Fibroblast of lung (primary cell): Measurements from ENCODE around the gene DTD1. TPM values are rescaled to one million over a fixed set of nuclear protein-coding genes. Genes with fewer than 3 reads are reported as not detected.

Experiments used
- DNase-seq, 2 donors: peaks; one replicate each; pipeline versions ENCODE4 v3.0.0 to v3.0.0-alpha.2; 2010; ENCODE audit warnings: low read depth in 2 of 2
- H2AFZ ChIP-seq: 2 replicates; pipeline ENCODE4 v1.5.1; 2012; ENCODE audit warnings: low read length, control low read depth, inconsistent platforms
- H3K27ac ChIP-seq: 2 replicates; pipeline ENCODE4 v1.5.1; 2011; ENCODE audit warnings: low read length, control low read depth; ENCODE audit not compliant: insufficient read depth
- H3K27me3 ChIP-seq: 2 replicates; pipeline ENCODE4 v1.5.1; 2011; ENCODE audit warnings: mild to moderate bottlenecking, low read length; ENCODE audit not compliant: control insufficient read depth, insufficient read depth
- H3K36me3 ChIP-seq: 2 replicates; pipeline ENCODE4 v1.5.1; 2011; ENCODE audit warnings: low read length; ENCODE audit not compliant: control insufficient read depth, insufficient read depth
- H3K4me1 ChIP-seq: 2 replicates; pipeline ENCODE4 v1.5.1; 2011; ENCODE audit warnings: low read length; ENCODE audit not compliant: control insufficient read depth, insufficient read depth; ENCODE audit errors: extremely low read depth
- H3K4me2 ChIP-seq: 2 replicates; pipeline ENCODE4 v1.5.1; 2011; ENCODE audit warnings: low read length, control low read depth; ENCODE audit not compliant: insufficient read depth; ENCODE audit errors: extremely low read depth
- H3K4me3 ChIP-seq, 4 experiments: fragments of 200-600 bp in 1 of 4; sonication (generic) in 1 of 4; replicated peaks in 1 of 4; 2 replicates each; pipeline ENCODE4 v1.5.1; 2011 to 2016; ENCODE audit warnings: low read length in 4 of 4, low read depth in 3 of 4, mild to moderate bottlenecking in 3 of 4, control low read depth in 2 of 4, inconsistent platforms in 1 of 4, mixed read lengths in 1 of 4; ENCODE audit not compliant: insufficient read depth in 1 of 4; ENCODE audit errors: control extremely low read depth in 1 of 4
- H3K79me2 ChIP-seq: 2 replicates; pipeline ENCODE4 v1.5.1; 2012; ENCODE audit warnings: mild to moderate bottlenecking, low read length, inconsistent platforms; ENCODE audit not compliant: control insufficient read depth, insufficient read depth
- H3K9ac ChIP-seq: 2 replicates; pipeline ENCODE4 v1.5.1; 2011; ENCODE audit warnings: mild to moderate bottlenecking, low read length, control low read depth; ENCODE audit not compliant: insufficient read depth
- H3K9me3 ChIP-seq: 2 replicates; pipeline ENCODE4 v1.5.1; 2012; ENCODE audit warnings: low read depth, low read length; ENCODE audit not compliant: control insufficient read depth, insufficient read depth
- H4K20me1 ChIP-seq: 2 replicates; pipeline ENCODE4 v1.5.1; 2011; ENCODE audit warnings: low read length; ENCODE audit not compliant: control insufficient read depth, insufficient read depth; ENCODE audit errors: extremely low read depth
- CTCF ChIP-seq, 2 donors: IDR thresholded peaks in 1 of 2; conservative IDR thresholded peaks in 1 of 2; 1 replicate in 1 of 2; 2 replicates in 1 of 2; pipeline ENCODE4 v1.5.1; 2011 to 2012; ENCODE audit warnings: low read length in 2 of 2, control low read depth in 1 of 2, inconsistent platforms in 1 of 2, low read depth in 1 of 2, mild to moderate bottlenecking in 1 of 2
- EZH2 ChIP-seq: IDR thresholded peaks from 2 replicates; pipeline ENCODE4 v1.5.1; 2012; ENCODE audit warnings: low read length, control low read depth, mild to moderate bottlenecking; ENCODE audit errors: missing control alignments
- polyA plus RNA-seq, 2 donors: library from polyadenylated mRNA; depleted of rRNA in 1 of 2; stranded (reverse) in 1 of 2; unstranded in 1 of 2; fragments of >200 nt; gene quantifications; 2 replicates each; pipeline ENCODE4 v1.2.1, GENCODE V29; 2011 to 2012; ENCODE audit warnings: missing spikeins in 1 of 2
- total RNA-seq: library from RNA; depleted of rRNA; stranded (reverse); fragments of >200 nt; gene quantifications from 2 replicates; pipeline ENCODE4 v1.2.1, GENCODE V29; 2014

The DTD1 gene
- total and polyA plus RNA-seq, 2 donors (not counting 1 experiment from before 2014, with no cell fraction given), result 60.8 to 71.0 TPM

GRCh38 chr20:18666803-18667415 lies 79.1 kb downstream of the DTD1 start:
- no peak overlapping the region for H3K9ac ChIP-seq
- H4K20me1 ChIP-seq, result no peaks in the 10 kb centered on the region
- no peak for TF ChIP-seq EZH2
- TF ChIP-seq CTCF (conservative IDR thresholded peaks at IDR 0.05 in 1 of 2, IDR thresholded peaks at IDR 0.05 in 1 of 2; ENCODE audit: low read depth in 1 of 2, low read length in 2 of 2), result no peak
- no peaks in the 10 kb centered on the region for H3K9me3 ChIP-seq
- no peak overlapping the region for H3K27ac ChIP-seq
- no peak for DNase-seq
- H3K4me1 ChIP-seq, result no peaks in the 10 kb centered on the region
- no peak overlapping the region for H3K4me2 ChIP-seq
- H3K36me3 ChIP-seq, result no peaks in the 10 kb centered on the region
- H3K4me3 ChIP-seq, result no peak overlapping the region
- H3K79me2 ChIP-seq, result no peaks in the 10 kb centered on the region
- H2AFZ ChIP-seq, result no peak overlapping the region
- H3K27me3 ChIP-seq, result no peaks in the 10 kb centered on the region

- H3K4me2 ChIP-seq, result no peak overlapping the region
- no peaks in the 10 kb centered on the region for H3K4me1 ChIP-seq
- H3K27me3 ChIP-seq, result no peaks in the 10 kb centered on the region
- no peaks in the 10 kb centered on the region for H4K20me1 ChIP-seq
- no peak overlapping the region for H3K9ac ChIP-seq
- H3K27ac ChIP-seq, result no peak overlapping the region
- H3K9me3 ChIP-seq, result no peaks in the 10 kb centered on the region
- no peaks in the 10 kb centered on the region for H3K79me2 ChIP-seq
- peak in 1 of 2 donors; percentile 15 for DNase-seq
- no peak overlapping the region for H2AFZ ChIP-seq
- H3K36me3 ChIP-seq, result no peaks in the 10 kb centered on the region
- TF ChIP-seq EZH2 (no peak), CTCF (conservative IDR thresholded peaks at IDR 0.05 in 1 of 2, IDR thresholded peaks at IDR 0.05 in 1 of 2; ENCODE audit: low read depth in 1 of 2, low read length in 2 of 2) (no peak)
- no peak overlapping the region for H3K4me3 ChIP-seq
Observed at GRCh38 chr20:18669241-18670019, 81.6 kb downstream of the DTD1 start.

GRCh38 chr20:18671203-18671710 lies 83.4 kb downstream of the DTD1 start:
- TF ChIP-seq EZH2, result no peak
- TF ChIP-seq CTCF (conservative IDR thresholded peaks at IDR 0.05 in 1 of 2, IDR thresholded peaks at IDR 0.05 in 1 of 2; ENCODE audit: low read depth in 1 of 2, low read length in 2 of 2), result no peak
- Histone ChIP-seq H4K20me1 (no peaks in the 10 kb centered on the region), H3K9me3 (no peaks in the 10 kb centered on the region), H3K4me2 (no peak overlapping the region), H3K4me1 (no peaks in the 10 kb centered on the region), H3K4me3 (no peak overlapping the region), H2AFZ (no peak overlapping the region), H3K36me3 (no peaks in the 10 kb centered on the region), H3K9ac (no peak overlapping the region), H3K79me2 (no peaks in the 10 kb centered on the region), H3K27ac (no peak overlapping the region), H3K27me3 (no peaks in the 10 kb centered on the region)
- DNase-seq, result no peak
